NOMO-1 (cell line): ENCODE measurements around the gene SLC4A4.

Experiments
- DNase-seq, 2 experiments: peaks; one replicate each; lab custom pipeline; 2025; ENCODE audit not compliant: unreplicated experiment in 2 of 2; lab: John Stamatoyannopoulos, UW

The SLC4A4 gene

GRCh38 chr4:71338846-71339593 lies at the start of gene SLC4A4:
Gene SLC4A4 (plus strand): TSS chr4:71339020.
- peak; percentile 52 to 68 for DNase-seq

GRCh38 chr4:71290074-71290473 lies 48.7 kb upstream of the SLC4A4 start:
- no peak for DNase-seq

- DNase-seq, result no peak
These were observed 48.3 kb upstream of the SLC4A4 start for GRCh38 chr4:71290476-71290875.

DNA sequence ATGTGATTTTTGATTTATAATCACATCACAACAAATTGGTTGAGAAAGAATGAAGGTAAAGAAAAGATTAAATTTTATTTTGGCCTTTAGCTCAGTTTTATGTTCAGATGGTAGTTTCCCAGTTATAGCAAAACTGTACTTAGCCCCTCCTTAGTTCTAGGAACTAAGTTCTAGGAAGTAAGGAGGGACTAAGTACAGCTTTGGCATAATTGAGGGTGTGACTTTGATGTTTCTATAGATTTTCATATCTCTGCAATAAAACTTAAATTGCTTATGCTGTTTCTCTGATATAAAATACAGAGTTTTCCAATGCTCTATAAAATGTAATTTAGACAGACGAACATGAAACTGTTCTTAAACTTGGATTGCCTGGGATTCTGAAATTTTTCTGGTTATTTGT lies 46.6 kb upstream of the SLC4A4 start:
- no peak for DNase-seq

GRCh38 chr4:71293705-71294104 lies 45.1 kb upstream of the SLC4A4 start:
- DNase-seq, result no peak

- DNase-seq, result no peak
These were observed 44.5 kb upstream of the SLC4A4 start for GRCh38 chr4:71294301-71294700.

DNA sequence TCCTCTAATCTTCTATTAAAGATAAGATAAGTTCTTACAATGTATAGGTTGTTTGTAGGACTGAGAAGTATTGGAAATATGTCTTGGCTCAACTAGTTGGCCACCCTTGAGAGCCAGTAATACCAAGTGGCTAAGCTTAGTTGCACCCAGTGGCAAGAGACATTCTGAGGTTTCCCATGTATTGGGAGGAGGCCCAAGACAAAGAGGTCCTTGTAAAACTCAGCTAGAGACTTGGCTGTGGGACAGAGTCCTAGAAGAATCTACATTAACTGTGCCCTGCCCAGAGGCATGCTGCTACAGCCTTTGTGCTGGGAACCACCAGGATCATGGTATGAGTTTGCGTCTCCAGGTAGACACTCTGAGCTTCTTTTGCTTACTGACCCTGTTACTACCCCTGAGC lies 41.9 kb upstream of the SLC4A4 start:
- DNase-seq, result no peak

DNA sequence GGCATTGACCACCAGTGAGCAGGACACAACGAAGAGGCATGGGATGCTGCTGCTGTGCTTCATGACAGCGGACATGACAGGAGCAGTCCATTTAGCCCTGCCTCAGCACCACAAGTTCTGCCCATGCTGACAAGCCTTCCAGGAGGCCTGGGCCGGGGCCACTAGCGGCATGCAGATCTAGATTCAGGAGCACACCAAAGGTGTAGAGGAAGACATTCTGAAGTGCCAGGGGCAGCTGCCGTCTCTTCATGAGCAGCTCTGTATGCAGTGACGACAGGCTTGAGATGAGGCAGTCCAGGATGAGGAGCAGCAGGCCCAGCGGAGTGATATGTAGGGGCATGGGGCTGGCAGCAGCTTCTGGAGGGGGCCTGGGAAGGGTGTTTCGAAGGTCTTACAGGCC lies 38.5 kb upstream of the SLC4A4 start:
- DNase-seq, result no peak

- no peak for DNase-seq
These were observed 37.9 kb upstream of the SLC4A4 start for GRCh38 chr4:71300964-71301363.

GRCh38 chr4:71303287-71303686 lies 35.5 kb upstream of the SLC4A4 start:
- DNase-seq, result no peak

- no peak for DNase-seq
These were observed 35.0 kb upstream of the SLC4A4 start for GRCh38 chr4:71303850-71304249.

GRCh38 chr4:71304289-71304850 lies 34.5 kb upstream of the SLC4A4 start:
- DNase-seq, result no peak

GRCh38 chr4:71307729-71308128 lies 31.1 kb upstream of the SLC4A4 start:
- no peak for DNase-seq

DNA sequence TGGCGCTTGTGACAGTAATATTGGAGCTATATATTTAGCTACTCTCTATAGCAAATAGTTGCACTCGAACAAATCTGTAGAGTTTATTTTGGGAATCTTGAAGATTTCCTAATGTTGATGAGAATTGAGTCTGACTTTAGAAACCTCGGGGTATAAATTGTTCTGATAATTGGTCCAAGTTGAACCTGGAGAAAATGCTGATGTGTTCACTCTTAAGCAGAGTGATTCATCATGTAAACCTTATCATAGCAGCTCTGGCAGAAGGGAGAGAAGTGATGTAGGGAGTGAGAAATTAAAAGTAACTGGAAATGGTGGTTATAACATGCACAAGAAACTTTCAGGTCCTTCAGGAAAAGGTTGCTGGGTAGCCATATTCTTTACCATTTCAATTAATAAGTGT lies 16.4 kb upstream of the SLC4A4 start:
- no peak for DNase-seq

DNA sequence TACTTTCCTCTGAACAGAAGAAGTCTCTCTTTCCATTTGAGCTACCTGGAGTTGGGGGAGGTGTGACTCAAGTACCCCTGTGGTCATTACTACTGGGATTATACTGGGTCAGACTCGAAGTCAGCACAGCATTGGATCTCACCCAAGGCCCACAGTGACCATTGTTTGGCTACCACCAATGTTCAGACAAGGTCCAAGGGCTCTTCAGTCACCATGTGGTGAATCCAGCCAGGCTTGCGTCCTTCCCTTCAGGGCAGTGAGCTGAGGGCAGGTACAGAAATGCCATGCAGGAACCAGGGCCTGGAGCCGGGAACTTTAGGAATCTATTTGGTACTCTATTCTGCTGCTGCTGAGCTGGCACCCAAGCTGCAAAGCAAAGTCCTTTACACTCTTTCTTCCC lies 5.5 kb upstream of the SLC4A4 start:
- no peak for DNase-seq

DNA sequence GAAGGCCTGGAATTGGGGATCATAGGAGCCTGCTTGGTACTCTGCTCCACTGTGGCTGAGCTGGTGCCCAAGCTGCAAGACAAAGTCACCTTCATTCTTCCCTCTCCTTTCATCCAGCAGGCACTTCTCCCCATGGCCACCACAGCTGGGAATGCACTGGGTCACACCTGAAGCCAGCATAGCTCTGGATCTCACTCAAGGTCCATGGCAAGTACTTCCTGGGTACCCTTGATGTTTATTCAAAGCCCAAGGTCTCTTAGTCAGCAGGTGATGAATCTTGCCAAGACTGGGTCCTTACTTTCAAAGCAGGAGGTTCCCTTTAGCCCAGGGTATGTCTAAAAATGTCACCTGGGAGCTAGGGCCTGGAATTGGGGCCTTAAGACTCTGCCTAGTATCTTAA lies 4.9 kb upstream of the SLC4A4 start:
- no peak for DNase-seq

DNA sequence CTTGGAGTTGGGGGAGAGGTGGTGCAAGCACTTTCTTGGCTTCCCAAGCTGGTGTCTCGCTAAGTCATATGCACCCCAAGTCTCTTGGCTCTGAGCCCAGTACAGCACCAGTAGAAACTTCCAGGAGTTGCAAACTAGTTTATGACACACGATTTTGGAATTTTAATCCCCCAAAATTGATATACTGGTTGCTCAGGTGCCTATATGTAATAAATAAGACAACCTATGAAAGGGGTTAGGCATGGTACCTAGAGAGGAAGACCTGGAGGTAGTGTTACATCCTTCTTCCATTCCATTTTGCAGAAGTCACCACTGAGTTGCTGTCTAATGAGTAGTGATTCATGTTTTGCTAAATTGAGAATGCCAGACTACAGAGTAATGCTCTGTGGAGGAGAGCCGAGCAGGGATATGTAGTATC lies 4.3 kb upstream of the SLC4A4 start:
- no peak for DNase-seq

- DNase-seq, result no peak
These were observed 5.0 kb downstream of the SLC4A4 start for GRCh38 chr4:71343670-71344466.

- DNase-seq, result no peak
These were observed 7.9 kb downstream of the SLC4A4 start for GRCh38 chr4:71346710-71347109.

DNA sequence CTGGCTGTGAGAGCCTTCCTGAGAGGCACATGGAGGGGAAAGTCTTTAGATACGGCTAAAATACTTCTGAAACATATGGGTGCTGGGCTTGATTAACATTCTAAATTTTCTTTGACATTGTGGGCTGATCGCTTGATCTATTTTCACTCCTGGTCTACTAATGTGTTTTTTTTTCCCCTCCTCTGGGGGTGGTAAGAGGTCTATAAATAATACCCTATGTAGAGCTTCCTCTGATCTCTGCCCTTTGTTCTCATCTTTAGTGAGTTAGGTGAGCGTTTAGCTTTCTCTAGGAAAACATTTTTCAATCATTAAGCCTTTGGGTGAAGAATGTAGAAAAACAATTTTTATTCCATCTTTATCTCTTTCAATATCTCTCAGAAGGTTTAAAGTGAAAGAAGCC lies 9.8 kb downstream of the SLC4A4 start:
- DNase-seq, result no peak

DNA sequence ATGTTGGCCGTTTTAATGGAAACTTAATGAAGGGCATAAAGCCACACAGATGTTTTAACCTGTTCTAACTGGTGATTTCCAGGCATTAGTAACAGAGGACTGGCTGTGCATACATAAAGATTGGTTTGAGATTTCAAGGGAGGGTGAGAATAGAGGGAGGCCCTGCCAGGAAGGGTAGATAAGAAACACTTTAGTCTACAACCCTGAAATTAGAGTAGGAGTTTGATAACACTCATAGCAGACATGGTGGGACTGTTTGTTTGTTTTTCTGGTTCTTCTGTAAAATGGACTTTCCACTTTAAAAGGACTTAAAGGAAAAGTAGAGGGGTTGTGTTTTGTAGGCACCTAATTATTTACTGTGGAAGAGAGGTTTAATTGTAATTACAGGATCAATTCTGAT lies 16.2 kb downstream of the SLC4A4 start:
- DNase-seq, result no peak

DNA sequence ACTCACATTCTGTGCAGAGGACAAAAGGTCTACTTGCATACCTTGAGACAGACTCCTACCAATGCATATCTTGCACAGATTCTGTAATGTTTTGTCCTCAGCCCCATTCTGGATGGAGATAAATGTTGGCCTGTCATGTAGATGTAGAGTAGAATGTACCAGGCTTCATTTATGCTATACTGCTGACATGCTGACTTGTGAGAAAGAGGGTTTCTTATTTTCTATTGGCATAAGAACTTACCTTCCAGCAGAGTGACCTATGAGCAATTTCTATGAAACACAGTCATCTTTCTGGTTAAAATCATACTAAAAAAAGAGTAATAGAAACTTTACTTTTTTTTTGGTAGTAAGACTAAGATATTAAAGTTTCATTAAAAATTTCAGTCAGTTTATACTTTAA lies 17.2 kb downstream of the SLC4A4 start:
- DNase-seq, result no peak
